IPS DF 6.9 (cell line): ENCODE measurements around the gene CIP2A.
"Not testable (repeated sequence)": the region's sequence is repeated elsewhere in the genome, so short reads cannot be mapped to it uniquely, and the experiment has no call there.

ENCODE experiments used
- DNase-seq: peaks from one replicate; pipeline ENCODE4 v3.0.0-alpha.2; 2013; ENCODE audit warnings: low read depth, low spot score
- H3K27ac ChIP-seq: one replicate; pipeline ENCODE4 v1.5.1; 2013; ENCODE audit warnings: low read length, control low read depth
- H3K27me3 ChIP-seq: 2 replicates; pipeline ENCODE4 v1.6.1; 2013; ENCODE audit warnings: mild to moderate bottlenecking, low read length; ENCODE audit not compliant: control insufficient read depth, insufficient read depth
- H3K36me3 ChIP-seq: 2 replicates; pipeline ENCODE4 v1.6.1; 2013; ENCODE audit warnings: low read length; ENCODE audit not compliant: control insufficient read depth, insufficient read depth
- H3K4me1 ChIP-seq: 2 replicates; pipeline ENCODE4 v1.6.1; 2013; ENCODE audit warnings: low read length; ENCODE audit not compliant: control insufficient read depth, insufficient read depth
- H3K4me3 ChIP-seq: 2 replicates; pipeline ENCODE4 v1.5.1; 2013; ENCODE audit warnings: mild to moderate bottlenecking, low read length
- H3K9me3 ChIP-seq: 2 replicates; pipeline ENCODE4 v1.6.1; 2013; ENCODE audit warnings: low read length, inconsistent platforms; ENCODE audit not compliant: control insufficient read depth, insufficient read depth
- WGBS: extraction: QIAGEN DNeasy Blood & Tissue Kit; methylation state at CpG from one replicate; pipeline ENCODE4 v1.1.7; 2013; ENCODE audit warnings: mixed read lengths, missing lambda C conversion rate; ENCODE audit not compliant: insufficient read length, insufficient coverage; 5-methylcytosine and 5-hydroxymethylcytosine counted together

CIP2A gene

DNA sequence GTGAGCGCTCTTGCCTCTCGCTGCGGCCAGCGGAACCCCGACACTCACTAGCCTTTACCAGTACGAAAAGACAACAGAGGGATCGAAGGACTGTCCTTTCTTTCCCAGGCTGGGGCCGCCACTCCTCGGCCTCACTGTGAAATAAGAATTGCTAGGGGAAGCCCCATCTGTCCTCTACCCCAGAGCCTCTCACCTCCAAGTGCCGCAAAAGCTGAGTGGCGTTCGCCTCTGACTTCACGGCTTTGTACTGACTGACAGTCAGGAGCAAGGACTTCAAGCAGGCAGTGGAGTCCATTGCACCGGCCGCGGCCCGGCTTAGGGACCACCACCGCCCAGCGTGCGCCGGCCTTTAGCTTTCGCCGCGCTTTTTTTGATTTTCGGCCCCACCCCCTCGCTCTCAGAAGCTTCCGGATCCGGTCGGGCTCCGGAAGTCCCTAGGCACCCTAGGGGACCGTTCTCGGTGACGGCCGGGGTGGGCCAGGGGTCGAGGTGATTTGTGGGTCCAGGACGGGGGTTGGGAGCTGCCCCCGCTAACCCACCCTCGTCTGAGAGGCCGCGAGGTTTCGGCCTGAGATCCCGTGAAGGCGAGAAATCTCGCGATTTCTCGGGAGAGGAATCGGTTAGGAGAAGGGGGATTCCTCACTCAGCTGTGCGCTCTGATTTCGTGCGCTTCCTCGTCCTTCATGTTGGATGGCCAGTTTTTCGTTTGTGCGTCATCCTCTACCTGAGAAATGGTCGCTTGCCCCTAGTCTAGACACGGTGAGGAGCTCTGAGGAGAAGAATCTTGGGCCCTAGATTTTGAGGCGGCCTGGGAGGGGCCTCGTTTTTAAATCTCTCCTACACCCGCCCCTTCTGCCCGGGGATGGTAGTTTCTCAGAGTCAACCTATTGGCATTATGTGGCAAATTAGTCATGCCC, at the start of gene CIP2A, which contains the start of gene DZIP3:
Gene CIP2A (minus strand): TSS at position 358 of the 917 bp plus-strand sequence. CDS start 63 bp downstream, at position 295.
Gene DZIP3 (plus strand): TSS at position 642 of the 917 bp plus-strand sequence. CDS start 15,685 bp downstream, outside the sequence.
- WGBS, result no CpG with 5 or more reads among the region's 59 CpGs
- DNase-seq, result peak; percentile 93
- Histone ChIP-seq H3K36me3 (no peaks in the 10 kb centered on the region), H3K27me3 (no peaks in the 10 kb centered on the region), H3K27ac (no peak within 1 kb of the TSS), H3K4me1 (no peaks in the 10 kb centered on the region; the same call in 1 of the 2 replicates), H3K4me3 (peak within 1 kb of the TSS; percentile 55), H3K9me3 (no peaks in the 10 kb centered on the region)

DNA sequence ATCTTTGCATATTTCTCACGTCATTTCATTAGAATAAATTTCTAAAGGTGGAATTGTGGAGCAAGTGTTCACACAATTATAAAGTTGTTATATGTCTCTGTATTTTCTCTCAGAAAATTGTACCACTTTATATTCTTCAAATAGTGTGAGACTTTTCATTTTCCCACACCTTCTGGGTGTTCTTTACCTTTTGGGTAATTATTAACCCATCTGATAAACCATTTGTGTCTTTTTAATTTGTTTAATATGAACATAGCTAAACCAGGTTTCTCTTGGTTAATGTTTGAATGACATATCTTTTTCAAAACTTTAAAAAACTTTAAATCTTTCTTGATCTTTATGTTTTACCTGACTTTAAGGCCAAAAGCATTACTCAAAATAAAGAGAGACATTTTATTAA, 40.7 kb upstream of the CIP2A start:
- no CpG with 5 or more reads among the region's 1 CpG for WGBS
- no peaks in the 10 kb centered on the region for H3K36me3 ChIP-seq
- no peaks in the 10 kb centered on the region for H3K27me3 ChIP-seq
- no peak overlapping the region for H3K4me3 ChIP-seq
- no peaks in the 10 kb centered on the region for H3K9me3 ChIP-seq
- DNase-seq, result no peak
- H3K4me1 ChIP-seq, result no peaks in the 10 kb centered on the region
- no peak overlapping the region for H3K27ac ChIP-seq

DNA sequence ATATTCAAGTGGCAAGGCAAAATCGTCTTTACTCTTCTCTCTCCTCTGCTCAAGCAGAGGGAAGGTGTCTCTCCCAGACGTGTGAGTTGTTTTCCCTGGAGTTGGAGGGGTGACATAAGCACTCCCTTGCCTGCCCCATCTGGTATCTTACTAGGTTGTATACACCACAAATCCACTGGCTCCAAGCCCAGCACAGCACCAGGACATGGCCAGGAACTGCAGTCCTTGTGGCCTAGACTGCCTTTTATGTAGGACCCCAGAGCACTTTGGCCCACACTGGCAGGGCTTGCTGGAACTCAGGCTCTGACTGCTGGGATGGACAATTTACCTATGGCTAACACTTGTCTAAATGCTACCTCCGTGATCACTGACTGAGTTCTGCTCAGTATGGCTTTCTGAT, 34.3 kb upstream of the CIP2A start:
- Histone ChIP-seq H3K4me3 (no peak overlapping the region), H3K27ac (no peak overlapping the region), H3K36me3 (no peaks in the 10 kb centered on the region; the same call in 1 of the 2 replicates), H3K27me3 (no peaks in the 10 kb centered on the region), H3K9me3 (no peaks in the 10 kb centered on the region), H3K4me1 (no peaks in the 10 kb centered on the region)
- no CpG with 5 or more reads among the region's 3 CpGs for WGBS
- DNase-seq, result no peak

DNA sequence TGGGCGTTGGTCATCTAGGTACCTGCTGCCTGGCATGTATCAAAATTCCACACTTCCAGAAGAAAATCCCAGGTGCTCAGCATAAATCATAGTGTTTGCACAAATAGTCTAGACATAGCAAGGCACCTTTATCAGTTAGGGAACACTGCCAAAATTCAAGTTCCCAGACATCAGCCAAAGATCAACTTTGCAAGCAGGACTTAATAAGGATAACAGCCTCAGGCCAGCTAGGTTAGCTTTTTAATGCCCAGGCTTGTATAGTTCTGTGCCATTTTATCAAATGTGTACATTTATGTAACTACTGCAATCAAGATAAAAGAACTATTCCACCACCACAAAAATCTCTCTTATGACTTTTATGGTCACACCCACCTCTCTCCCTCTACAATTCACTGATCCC, 31.0 kb upstream of the CIP2A start:
- no peak for DNase-seq
- Histone ChIP-seq H3K4me3 (no peak overlapping the region), H3K27ac (no peak overlapping the region), H3K4me1 (no peaks in the 10 kb centered on the region), H3K27me3 (no peaks in the 10 kb centered on the region), H3K9me3 (no peaks in the 10 kb centered on the region), H3K36me3 (no peaks in the 10 kb centered on the region; the same call in 1 of the 2 replicates)
- WGBS, result no CpG with 5 or more reads among the region's 1 CpG

DNA sequence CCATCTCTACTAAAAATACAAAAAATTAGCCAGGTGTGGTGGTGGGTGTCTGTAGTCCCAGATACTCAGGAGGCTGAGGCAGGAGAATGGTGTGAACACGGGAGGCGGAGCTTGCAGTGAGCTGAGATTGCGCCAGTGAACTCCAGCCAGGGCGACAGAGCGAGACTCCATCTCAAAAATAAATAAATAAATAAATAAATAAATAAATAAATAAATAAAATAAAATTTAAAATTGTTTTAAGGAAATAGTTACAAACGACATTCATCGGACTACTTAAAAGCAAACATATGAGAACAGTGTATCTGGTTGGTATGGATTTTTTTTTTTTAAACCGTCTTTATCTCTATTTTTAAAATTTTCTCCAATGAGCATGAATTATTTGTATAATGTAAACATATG, 26.9 kb upstream of the CIP2A start:
- not testable (repeated sequence) for H3K36me3 ChIP-seq, H3K27me3 ChIP-seq, H3K9me3 ChIP-seq, DNase-seq, H3K4me3 ChIP-seq, H3K4me1 ChIP-seq, H3K27ac ChIP-seq
- no CpG with 5 or more reads among the region's 8 CpGs for WGBS

DNA sequence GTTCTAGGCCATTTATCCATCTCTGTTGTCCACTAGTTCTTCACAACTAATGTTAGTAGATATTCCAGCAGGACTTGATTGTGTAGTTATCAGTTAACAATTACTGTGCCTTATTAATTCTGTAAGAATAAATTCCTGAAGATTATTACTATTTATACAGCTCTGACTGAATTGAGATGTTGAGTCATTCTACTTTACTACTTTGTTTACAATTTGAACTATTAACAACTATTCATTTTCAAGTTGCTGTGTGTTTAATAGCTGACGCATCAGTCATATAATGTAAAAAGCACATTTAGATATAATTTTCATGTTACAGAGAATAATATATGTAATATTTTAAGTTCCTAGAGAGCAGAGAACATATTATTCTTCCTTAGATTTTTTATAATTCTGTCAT, 21.4 kb upstream of the CIP2A start:
- H3K27ac ChIP-seq, result no peak overlapping the region
- H3K4me3 ChIP-seq, result no peak overlapping the region
- no peaks in the 10 kb centered on the region for H3K4me1 ChIP-seq
- no peak for DNase-seq
- H3K36me3 ChIP-seq, result no peaks in the 10 kb centered on the region
- WGBS, result no CpG with 5 or more reads among the region's 1 CpG
- no peaks in the 10 kb centered on the region for H3K9me3 ChIP-seq
- no peaks in the 10 kb centered on the region for H3K27me3 ChIP-seq

DNA sequence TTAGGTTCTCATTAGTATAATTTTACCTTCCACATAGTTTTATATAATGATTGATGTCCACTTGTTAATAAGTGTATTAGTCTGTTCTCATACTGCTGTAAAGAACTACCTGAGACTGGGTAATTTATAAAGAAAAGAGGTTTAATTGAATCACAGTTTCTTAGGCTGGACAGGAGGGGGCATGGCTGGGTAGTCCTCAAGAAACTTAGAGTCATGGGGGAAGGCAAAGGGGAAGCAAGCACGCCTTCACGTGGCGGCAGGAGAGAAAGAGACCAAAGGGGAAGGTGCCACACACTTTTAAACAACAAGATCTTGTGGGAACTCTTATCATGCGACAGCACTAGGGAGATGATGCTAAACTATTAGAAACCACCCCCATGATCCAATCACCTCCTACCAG, 19.5 kb upstream of the CIP2A start:
- DNase-seq, result no peak
- WGBS, result no CpG with 5 or more reads among the region's 4 CpGs
- no peaks in the 10 kb centered on the region for H3K36me3 ChIP-seq

DNA sequence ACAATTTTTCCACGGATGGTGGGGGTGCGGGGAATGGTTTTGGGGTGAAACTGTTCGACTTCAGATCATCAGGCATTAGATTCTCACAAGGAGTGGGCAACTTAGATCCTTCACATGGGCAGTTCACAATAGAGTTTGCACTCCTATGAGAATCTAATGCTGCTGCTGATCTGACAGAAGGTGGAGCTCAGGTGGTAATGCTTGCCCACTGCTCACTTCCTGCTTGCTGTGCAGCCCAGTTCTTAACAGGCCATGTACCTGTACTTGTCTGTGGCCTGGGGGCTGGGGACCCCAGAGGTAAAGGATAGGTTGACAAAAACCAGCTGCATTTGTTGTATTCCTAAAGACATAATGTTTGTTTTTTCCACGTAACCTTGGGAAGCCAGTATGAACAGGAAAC, 16.3 kb upstream of the CIP2A start:
- Histone ChIP-seq H3K4me1 (no peaks in the 10 kb centered on the region), H3K4me3 (no peak overlapping the region), H3K9me3 (no peaks in the 10 kb centered on the region), H3K27ac (no peak overlapping the region), H3K36me3 (no peaks in the 10 kb centered on the region), H3K27me3 (no peaks in the 10 kb centered on the region)
- WGBS, result no CpG with 5 or more reads among the region's 4 CpGs
- DNase-seq, result no peak

More for the DNA sequence above, 19.5 kb upstream of the CIP2A start:
- Histone ChIP-seq H3K9me3 (no peaks in the 10 kb centered on the region), H3K4me3 (no peak overlapping the region), H3K4me1 (no peaks in the 10 kb centered on the region), H3K27ac (no peak overlapping the region), H3K27me3 (no peaks in the 10 kb centered on the region)

DNA sequence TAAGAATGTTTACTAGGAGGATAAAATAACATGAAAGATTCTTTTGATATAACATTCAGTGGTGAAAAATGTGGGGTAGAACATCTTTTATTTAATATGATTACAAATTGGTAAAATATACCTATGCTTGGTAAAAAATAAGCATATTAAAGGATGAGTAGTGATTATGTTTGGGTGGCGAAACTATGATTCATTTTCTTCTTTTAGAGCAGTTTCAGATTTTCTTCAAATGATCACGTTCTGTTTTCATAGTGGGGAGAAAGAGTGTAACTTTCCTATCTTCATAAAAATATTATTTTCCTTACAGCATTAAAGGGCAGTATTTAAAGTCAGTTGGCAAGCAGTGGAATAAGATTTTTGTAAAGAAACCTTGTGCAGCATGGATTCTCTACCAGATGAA, 15.8 kb upstream of the CIP2A start:
- DNase-seq, result no peak
- no peaks in the 10 kb centered on the region for H3K27me3 ChIP-seq
- H3K27ac ChIP-seq, result no peak overlapping the region
- no CpG with 5 or more reads among the region's 2 CpGs for WGBS
- no peaks in the 10 kb centered on the region for H3K9me3 ChIP-seq
- H3K36me3 ChIP-seq, result no peaks in the 10 kb centered on the region
- H3K4me1 ChIP-seq, result no peaks in the 10 kb centered on the region
- H3K4me3 ChIP-seq, result no peak overlapping the region

DNA sequence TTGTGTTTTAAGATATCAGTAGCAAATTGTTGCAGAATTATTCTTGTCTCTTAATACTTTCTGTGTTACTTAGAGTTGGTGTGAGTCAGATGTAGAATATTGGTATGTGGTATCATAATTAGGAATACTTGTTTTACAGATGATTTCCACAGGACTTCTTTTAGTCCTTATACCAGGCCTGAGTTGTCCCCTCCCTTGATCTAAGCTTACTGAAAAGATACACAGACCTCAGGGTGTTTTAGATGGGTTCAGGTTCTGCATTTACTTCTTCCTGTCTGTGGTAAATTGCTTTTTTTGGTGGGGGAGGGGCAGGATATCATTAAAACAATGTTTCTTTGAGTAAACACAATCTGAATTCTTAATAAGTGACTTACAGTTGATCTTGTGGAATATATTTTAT, 14.5 kb upstream of the CIP2A start:
- H3K36me3 ChIP-seq, result no peaks in the 10 kb centered on the region
- H3K27me3 ChIP-seq, result no peaks in the 10 kb centered on the region
- H3K4me3 ChIP-seq, result no peak overlapping the region
- no peaks in the 10 kb centered on the region for H3K4me1 ChIP-seq
- no peaks in the 10 kb centered on the region for H3K9me3 ChIP-seq
- no peak overlapping the region for H3K27ac ChIP-seq
- no peak for DNase-seq

DNA sequence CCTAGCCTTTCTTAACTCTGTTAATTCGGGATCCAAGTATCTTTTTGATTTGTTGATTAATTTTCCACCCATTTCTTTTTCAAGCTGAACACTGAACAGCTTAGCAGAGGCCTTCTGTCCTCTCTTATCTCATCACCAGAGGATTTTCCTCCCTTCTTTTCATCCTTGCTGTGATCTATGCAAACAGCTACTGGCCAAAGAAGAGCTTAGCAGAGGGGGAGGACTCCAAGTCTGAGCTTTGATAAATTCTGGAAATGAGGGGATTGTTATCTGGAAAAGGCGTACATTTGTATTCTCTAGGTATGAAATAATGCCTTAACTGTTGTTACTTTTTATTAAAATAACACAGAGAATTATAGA, 13.7 kb upstream of the CIP2A start:
- no peaks in the 10 kb centered on the region for H3K4me1 ChIP-seq
- no peaks in the 10 kb centered on the region for H3K36me3 ChIP-seq
- WGBS, result no CpG with 5 or more reads among the region's 2 CpGs
- no peaks in the 10 kb centered on the region for H3K27me3 ChIP-seq
- no peak overlapping the region for H3K27ac ChIP-seq
- H3K4me3 ChIP-seq, result no peak overlapping the region
- DNase-seq, result no peak
- H3K9me3 ChIP-seq, result no peaks in the 10 kb centered on the region
